ENCODE data around the gene SLC22A2. TPM values are rescaled to one million over a fixed set of nuclear protein-coding genes. Genes with fewer than 3 reads are reported as not detected.

The SLC22A2 gene
- total RNA-seq, 1 donor from 2014 or later, result not detected

GRCh38 chr6:160263196-160263939 lies 4.7 kb upstream of the SLC22A2 start:
- Mint-ChIP-seq H3K27me3 (peaks cover 63% of the 10 kb centered on the region), H3K4me1 (ENCODE audit: unreplicated experiment) (peaks cover 7% of the 10 kb centered on the region), H3K27ac (no peak overlapping the region), H3K9me3 (no peaks in the 10 kb centered on the region), H3K4me3 (no peak overlapping the region), H3K36me3 (no peaks in the 10 kb centered on the region)
- no peak for TF ChIP-seq CTCF (conservative IDR thresholded peaks at IDR 0.05)
- no peak for DNase-seq (ENCODE audit: extremely low spot score, unreplicated experiment)

- TF ChIP-seq CTCF (conservative IDR thresholded peaks at IDR 0.05), result peak; percentile 23
- Mint-ChIP-seq H3K27me3 (peaks cover 68% of the 10 kb centered on the region), H3K27ac (no peak overlapping the region), H3K9me3 (no peaks in the 10 kb centered on the region), H3K36me3 (no peaks in the 10 kb centered on the region), H3K4me1 (ENCODE audit: unreplicated experiment) (peaks cover 7% of the 10 kb centered on the region), H3K4me3 (no peak overlapping the region)
- DNase-seq (ENCODE audit: extremely low spot score, unreplicated experiment), result no peak
Measured at GRCh38 chr6:160261991-160262680, 3.5 kb upstream of the SLC22A2 start.

- H3K4me3 Mint-ChIP-seq, result no peak overlapping the region
- H3K27me3 Mint-ChIP-seq, result peaks cover 72% of the 10 kb centered on the region
- peaks cover 7% of the 10 kb centered on the region for H3K4me1 Mint-ChIP-seq (ENCODE audit: unreplicated experiment)
- no peaks in the 10 kb centered on the region for H3K36me3 Mint-ChIP-seq
- no peak for DNase-seq (ENCODE audit: extremely low spot score, unreplicated experiment)
- TF ChIP-seq CTCF (conservative IDR thresholded peaks at IDR 0.05), result no peak
- H3K9me3 Mint-ChIP-seq, result no peaks in the 10 kb centered on the region
- H3K27ac Mint-ChIP-seq, result no peak overlapping the region
Measured at GRCh38 chr6:160260803-160261450, 2.3 kb upstream of the SLC22A2 start.

GRCh38 chr6:160260367-160260766 lies 1.7 kb upstream of the SLC22A2 start:
- H3K4me3 Mint-ChIP-seq, result no peak overlapping the region
- H3K27ac Mint-ChIP-seq, result no peak overlapping the region
- H3K36me3 Mint-ChIP-seq, result no peaks in the 10 kb centered on the region
- no peaks in the 10 kb centered on the region for H3K9me3 Mint-ChIP-seq
- H3K27me3 Mint-ChIP-seq, result peaks cover 73% of the 10 kb centered on the region
- H3K4me1 Mint-ChIP-seq (ENCODE audit: unreplicated experiment), result peaks cover 7% of the 10 kb centered on the region
- TF ChIP-seq CTCF (conservative IDR thresholded peaks at IDR 0.05), result no peak
- DNase-seq (ENCODE audit: extremely low spot score, unreplicated experiment), result no peak

GRCh38 chr6:160259598-160259997 lies 977 bp upstream of the SLC22A2 start:
- Mint-ChIP-seq H3K4me3 (no peak overlapping the region), H3K27me3 (peaks cover 78% of the 10 kb centered on the region), H3K9me3 (no peaks in the 10 kb centered on the region), H3K27ac (peak overlapping the region; percentile 10), H3K4me1 (ENCODE audit: unreplicated experiment) (peaks cover 12% of the 10 kb centered on the region), H3K36me3 (no peaks in the 10 kb centered on the region)
- no peak for DNase-seq (ENCODE audit: extremely low spot score, unreplicated experiment)
- no peak for TF ChIP-seq CTCF (conservative IDR thresholded peaks at IDR 0.05)
